ENCODE measurements around the gene OR51D1.

OR51D1 gene, protein sequence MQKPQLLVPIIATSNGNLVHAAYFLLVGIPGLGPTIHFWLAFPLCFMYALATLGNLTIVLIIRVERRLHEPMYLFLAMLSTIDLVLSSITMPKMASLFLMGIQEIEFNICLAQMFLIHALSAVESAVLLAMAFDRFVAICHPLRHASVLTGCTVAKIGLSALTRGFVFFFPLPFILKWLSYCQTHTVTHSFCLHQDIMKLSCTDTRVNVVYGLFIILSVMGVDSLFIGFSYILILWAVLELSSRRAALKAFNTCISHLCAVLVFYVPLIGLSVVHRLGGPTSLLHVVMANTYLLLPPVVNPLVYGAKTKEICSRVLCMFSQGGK

DNA sequence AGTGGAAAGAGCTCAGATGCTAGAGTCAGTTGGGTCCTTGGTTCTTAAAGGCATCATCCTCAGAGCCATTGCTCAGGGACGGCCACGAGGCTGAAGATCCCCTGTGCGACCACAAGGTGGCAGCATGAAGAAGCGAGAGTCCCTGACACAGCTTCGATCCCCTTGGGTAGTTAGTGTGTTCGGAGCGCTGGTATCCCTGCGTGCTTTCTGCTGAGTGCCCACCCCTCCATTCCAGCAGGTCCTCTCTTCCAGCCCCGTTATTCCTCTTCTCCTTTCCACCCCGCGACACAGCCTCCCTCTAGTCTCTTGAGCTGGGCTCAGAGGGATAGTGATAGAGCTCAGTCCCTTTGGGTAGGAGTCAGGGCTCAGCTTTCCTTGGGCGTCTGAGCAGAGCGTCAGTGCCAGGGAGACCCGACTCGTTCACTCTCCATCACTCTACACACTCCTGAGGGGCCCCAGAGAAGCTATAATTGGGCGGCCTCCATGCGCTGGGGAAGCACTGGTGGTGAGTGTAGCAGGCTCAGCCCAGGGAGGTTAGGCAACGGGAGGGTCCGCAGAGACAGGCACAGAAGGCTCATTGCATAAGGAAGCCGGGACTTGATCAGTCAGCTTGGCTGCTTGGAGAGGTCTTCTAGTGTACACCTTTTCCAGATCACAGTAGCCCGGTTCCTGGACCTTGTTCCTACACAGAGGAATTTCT, at the start of gene OR51D1:
Gene OR51D1, plus strand, starts transcription at position 516 of the 700 bp plus-strand sequence. CDS start 2,314 bp downstream, outside the sequence.
- in situ Hi-C loops (cut with HindIII; ENCODE audit: low sequenced_read_pairs) = no loop called here

DNA sequence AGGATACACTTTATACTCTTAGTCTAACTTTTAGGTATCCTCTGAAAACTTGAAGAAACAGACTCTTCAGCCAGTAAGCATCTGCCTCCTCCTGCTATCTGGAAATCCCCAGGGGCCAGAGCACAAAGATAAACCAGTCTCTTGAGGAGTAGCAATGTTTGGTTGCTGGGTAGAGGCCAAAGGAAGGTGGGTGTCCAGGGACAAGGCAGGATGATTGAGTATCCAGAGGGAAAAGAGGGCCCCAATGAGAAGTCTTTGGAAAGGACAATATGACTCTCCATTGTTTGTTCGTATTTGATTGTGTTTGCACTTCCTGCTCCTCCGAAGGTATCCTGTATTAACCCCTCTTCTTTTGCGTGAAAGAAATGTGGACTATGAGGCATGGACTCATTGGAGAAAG, 48.3 kb upstream of the OR51D1 start:
- in situ Hi-C loops (cut with HindIII; ENCODE audit: low sequenced_read_pairs) = no loop called here

DNA sequence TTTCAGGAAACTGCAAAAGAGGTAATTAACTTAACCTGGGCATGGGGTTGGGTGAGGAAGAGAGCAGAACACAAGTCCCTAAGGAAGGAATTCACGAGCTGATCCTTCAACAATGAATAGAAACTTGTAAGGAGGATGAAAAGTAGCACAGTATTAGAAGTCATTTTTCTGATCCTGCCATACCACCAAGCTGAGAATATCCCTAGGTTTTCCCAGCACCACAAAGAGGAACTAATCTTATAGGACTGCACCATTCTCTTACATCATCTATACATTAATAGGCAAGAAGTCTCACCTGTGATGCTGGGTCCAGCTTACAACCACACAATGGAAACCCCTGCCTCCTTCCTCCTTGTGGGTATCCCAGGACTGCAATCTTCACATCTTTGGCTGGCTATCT, 43.5 kb upstream of the OR51D1 start, which contains the start of gene OR52I1:
Gene OR52I1, plus strand, starts transcription at position 301 of the 400 bp plus-strand sequence. Its CDS starts 0 bp downstream, at position 301.
- in situ Hi-C loops (cut with HindIII; ENCODE audit: low sequenced_read_pairs) = no loop called here

DNA sequence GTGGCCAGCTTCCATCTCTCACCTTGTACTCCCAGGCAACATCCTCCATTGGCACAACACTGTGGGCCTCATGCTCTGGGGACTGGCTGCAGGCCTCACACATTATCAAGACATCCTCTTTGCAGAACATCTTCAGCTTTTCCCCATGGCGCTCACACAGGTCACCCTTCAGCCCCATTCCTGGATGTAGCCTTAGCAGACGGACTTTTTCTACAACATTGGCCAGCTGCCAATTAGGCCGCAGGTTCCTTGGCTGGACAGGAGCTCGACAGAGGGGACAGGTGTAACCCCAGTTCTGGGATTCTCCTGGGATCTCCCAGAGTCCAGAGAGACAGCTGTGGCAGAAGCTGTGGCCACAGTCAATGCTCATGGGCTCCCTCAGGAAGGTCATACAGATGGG, 32.2 kb upstream of the OR51D1 start:
- in situ Hi-C loops (cut with HindIII; ENCODE audit: low sequenced_read_pairs) = no loop called here

DNA sequence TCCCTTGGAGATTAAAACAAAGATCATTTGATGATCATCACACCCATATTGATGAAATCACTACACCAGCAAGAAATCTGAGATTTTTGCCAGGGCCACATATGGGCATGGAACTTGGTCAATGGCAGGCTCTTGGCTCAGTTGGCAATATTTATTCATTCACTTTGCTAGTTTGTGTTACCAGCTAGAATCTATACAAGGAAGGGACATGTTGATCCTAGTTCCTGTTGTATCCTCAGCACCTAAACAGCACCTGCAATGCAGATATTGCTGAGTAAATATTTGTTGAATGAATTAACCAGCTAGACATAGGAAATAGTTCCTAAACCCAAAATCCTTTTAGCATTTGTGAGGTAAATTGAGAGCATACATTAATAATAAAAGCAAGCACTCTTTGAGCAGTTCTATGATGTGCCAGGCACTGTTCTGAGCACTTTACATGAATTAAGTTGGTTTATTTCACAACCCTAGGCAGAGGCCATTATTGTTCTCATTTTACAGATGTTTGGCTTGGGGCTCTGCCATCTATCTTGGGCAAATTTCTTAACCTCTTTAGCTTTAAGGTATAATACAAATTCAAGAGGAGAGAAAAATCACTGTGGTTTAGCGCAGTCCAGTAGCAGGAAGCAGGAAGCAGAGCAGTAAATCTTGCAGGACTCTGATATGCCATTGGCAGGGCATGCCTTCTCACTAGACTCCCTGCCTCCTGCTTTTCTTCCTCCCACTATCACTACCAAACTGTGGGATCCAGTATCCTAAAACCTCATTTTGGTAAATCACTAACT, 30.9 kb upstream of the OR51D1 start:
- in situ Hi-C loops (cut with HindIII; ENCODE audit: low sequenced_read_pairs) = no loop called here

DNA sequence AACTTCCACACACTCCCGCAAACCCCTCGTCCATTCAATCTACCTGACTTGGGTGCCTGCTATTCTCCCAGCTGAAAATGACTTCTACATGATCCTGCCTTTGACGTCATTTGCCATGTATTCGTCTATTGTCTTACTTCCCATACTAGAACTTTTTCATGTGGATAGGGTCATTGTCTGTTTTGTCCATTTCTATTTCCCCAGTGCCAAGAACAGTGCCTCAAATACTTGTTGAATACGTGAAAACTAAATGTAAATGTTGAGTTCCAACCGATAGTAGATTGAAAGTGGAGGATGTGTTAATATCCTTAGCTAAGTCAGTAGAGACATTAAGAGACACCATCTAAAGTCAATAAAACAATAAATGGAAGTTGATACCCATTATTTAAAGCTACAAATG, 30.2 kb upstream of the OR51D1 start:
- in situ Hi-C loops (cut with HindIII; ENCODE audit: low sequenced_read_pairs) = no loop called here

DNA sequence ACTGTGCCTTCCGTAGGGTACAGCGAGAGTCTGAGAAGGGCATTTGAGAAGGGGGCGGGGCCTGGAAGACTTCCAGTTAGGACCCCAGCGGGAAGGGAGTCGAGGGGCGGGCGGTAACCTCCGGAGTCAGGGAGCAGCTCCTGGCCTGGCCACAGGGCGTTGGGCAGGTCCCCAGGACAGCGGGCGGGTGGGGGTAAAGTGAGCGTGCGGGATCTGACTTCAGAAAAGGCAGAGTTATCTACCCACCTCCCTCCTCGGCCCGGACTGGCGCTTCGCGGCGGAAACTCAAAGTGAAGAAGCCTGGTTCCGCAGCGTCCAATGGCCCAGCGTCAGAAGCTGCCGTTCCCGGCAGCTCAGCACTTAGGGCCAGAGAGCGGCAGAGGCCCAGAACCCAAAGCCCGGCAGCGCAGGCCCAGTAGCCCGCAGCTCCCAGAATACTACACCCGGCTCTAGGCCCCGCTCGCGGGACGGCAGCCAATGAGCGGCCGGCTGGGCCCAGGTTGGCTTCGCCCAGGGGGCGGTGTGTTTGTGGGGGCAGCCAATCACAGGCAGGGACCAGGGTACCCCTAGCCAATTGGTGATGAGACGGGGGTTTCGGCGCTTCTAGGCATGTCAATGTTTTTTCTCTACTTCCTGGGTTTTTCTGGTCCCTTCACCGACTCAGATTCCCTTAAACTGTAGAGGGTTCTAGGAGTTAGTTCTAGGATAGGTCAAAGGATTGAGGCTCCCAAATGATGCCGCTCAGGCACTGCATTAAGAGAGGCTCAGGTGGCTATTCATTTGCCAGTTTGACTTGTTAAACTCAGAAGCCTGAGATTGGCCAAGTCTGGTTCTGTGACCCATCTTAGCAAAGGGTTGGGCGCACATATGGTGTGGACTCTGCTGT, 29.3 kb upstream of the OR51D1 start, which contains the start of gene TRIM68:
Gene TRIM68, minus strand, starts transcription at position 451 of the 886 bp plus-strand sequence. CDS start 2,727 bp downstream, outside the sequence.
- in situ Hi-C loops (cut with HindIII; ENCODE audit: low sequenced_read_pairs) = no loop called here

DNA sequence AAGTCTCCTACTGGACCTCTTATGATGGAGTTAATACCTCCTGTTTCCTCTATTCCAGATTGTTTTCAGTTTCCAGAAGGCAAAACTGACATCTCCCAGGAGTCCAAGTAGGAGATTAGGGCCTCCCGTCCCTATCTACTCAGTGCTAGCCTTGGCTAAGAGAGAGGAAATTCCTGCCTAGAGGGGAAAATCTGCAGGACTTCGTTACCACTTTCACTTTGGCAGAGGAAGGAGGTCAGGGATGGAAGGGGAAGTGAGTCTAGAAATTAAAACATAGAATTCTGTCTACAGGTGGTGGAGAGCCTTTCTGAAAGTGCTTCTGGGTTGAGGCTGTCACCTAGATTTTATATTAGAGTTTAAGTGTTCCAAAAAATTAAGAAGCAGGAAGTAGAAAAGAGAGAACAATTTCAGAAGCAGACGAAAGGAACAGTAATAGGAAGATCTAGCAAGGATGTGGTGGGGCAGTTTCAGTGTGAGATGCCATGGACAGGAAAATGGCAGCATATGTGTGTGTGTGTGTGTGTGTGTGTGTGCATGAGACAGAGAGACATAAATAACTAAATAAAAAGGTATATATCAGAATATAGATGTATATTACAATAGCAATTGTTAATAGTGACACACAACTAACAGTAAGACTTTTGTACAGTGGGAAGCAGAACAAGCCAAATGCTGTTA, 26.9 kb upstream of the OR51D1 start:
- in situ Hi-C loops (cut with HindIII; ENCODE audit: low sequenced_read_pairs) = no loop called here

DNA sequence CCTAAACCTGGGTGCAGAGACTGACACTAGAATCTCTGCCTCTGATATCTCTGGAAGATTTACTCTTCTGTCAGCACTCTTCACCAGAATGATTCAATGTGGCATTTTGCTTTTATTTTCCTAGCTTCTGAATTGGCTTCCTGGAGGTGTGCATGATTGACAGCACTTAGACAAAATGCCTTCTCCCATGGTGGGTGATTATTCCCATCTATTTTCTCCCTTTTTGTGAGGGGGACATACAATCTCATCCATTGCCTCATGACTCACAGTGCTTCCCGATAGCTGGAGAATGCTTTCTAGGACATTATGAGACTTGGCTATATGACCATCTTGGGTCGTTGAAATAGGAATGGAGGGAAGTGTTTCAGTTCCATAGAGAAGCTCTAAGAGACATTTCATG, 25.3 kb upstream of the OR51D1 start:
- in situ Hi-C loops (cut with HindIII; ENCODE audit: low sequenced_read_pairs) = no loop called here

DNA sequence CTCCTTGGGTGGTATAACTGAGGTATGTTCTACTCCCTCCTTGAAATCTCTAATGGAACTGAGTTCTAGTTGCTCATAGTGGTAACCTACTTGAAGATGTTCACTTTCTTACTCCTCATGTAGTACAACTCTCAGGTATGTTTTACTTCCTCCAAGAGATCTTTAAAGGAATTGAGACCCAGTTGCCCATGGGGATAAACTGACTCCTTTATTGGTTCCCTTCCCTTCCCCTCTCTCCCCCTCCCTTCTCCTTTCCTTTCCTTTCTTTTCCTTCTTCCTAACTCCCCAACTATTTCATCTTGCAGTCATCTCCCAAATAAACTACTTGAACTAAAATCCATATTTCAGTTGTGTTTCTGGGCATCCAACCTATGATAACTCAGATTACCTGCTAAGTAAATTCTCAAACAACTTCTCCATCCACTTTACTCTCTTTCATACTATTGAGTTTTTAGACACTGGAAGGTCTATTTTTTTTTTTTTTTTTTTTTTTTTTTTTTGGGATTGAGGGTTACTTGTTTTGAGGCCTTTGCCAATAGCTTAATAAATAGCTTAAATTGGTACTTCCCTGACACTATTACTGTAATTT, 21.3 kb upstream of the OR51D1 start:
- in situ Hi-C loops (cut with HindIII; ENCODE audit: low sequenced_read_pairs) = no loop called here

DNA sequence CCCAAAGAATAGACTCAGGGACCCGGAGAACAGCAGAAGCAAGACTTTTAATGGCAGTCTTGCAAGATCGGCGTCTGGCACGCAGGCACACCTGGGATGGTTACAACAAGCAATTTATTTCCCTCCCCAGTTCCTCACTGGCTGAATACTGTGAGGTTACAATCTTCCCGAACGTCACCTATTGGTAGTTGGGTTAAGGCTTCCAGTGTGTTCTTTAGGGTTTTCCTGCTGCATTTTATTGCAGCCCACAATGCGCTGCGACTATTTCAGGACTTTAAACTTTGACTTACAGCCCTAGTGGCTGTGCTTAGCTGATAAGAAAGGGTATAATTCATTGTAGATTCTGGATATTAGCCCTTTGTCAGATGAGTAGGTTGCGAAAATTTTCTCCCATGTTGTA, 17.8 kb upstream of the OR51D1 start:
- in situ Hi-C loops (cut with HindIII; ENCODE audit: low sequenced_read_pairs) = no loop called here

DNA sequence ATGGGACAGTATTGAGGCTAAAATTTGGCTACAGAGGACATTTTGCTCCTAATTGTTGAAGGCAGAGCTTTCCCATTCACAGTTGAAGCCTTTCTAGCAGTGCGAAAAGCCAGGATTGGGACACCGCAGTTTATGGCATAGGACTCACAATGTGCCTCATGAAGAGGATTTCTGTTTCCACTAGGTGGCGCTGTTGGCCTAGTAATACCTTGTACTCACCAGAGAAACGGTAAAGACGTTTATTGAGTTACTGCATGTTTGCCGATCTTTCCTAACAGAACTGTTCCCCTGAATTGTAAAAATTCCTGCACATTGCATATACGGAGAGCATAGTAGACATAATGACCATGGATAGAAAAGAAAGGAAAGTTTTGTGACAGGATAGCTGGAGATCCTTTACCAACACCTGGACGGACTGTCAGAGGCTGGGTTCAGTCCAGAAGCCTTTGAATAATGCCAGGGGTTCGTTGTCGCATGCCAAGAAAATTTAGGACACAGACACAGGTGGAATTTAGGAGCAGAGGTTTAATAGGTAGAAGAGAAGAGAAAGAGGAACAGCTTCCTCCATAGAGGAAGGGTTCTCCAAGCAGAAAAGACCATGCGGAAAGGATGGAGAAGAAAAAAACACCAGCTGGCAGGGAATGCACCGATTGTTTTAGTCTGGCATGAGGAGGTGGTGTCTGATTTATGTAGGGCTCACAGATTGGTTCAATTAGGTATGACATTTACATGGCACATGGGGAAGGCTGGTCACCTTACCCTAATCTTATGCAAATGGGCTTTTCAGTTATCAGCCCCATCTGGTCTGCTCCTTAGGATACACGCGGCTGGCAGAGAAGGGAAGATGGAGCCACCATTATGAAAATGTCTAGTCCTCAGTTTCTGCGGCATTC, 10.8 kb upstream of the OR51D1 start:
- in situ Hi-C loops (cut with HindIII; ENCODE audit: low sequenced_read_pairs) = no loop called here

DNA sequence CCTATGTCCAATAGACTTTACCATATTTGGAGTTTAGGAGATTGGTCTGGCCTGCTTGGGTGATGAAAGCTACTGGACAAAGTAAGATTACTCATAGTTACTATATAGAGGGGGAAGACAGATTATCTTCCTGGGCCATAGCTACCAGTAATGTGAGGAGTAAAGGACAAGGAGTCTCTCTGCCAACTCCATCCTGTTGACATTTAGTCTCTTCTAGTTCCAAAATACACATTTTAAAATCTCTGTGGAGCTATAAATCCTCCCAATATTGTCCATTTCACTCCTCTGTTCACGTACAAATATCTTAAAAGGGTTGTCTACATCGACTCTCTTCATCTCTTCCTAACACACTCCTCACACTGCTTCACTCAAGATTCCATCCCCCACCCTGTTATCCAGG, 1.1 kb upstream of the OR51D1 start:
- in situ Hi-C loops (cut with HindIII; ENCODE audit: low sequenced_read_pairs) = no loop called here

DNA sequence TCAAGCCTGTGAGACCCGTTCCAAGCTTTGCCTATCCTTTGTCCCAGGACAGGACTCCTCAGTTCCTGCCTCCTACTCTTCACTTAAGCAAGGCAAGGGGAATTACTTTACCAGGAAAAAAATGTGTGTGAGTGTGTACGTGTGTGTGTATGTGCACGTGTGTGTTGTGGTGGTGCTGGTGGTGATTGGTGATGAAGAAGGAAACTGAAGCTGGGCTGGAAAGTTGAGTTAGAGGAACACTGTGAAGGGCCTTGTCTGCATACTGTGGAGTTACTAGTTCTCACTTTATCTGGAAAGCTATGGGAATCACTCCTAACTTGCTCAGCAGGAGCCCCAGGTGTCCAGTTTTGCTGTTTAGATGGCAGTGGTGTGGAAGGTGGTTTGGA, 378 bp downstream of the OR51D1 start:
- in situ Hi-C loops (cut with HindIII; ENCODE audit: low sequenced_read_pairs) = no loop called here

DNA sequence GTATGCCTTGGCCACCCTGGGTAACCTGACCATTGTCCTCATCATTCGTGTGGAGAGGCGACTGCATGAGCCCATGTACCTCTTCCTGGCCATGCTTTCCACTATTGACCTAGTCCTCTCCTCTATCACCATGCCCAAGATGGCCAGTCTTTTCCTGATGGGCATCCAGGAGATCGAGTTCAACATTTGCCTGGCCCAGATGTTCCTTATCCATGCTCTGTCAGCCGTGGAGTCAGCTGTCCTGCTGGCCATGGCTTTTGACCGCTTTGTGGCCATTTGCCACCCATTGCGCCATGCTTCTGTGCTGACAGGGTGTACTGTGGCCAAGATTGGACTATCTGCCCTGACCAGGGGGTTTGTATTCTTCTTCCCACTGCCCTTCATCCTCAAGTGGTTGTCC, 2.7 kb downstream of the OR51D1 start:
- in situ Hi-C loops (cut with HindIII; ENCODE audit: low sequenced_read_pairs) = no loop called here

DNA sequence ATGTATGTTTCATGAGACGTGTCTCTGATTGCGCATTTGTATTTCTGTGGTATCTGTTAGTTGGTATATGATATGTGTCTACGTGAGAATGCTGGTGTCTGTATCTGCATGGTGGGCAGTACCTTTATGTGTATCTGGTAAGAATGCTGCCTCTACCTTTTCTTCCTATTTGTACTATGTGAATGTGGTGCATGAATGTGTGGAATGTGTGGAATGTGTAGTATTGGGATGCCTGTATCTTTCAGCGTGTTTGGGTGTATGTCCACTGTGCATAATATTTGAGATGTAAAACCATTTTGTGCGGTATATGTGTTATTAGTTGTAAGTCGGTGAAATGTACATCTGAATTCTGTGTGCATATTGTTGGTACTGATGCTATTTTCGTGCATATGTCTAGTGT, 4.2 kb downstream of the OR51D1 start:
- in situ Hi-C loops (cut with HindIII; ENCODE audit: low sequenced_read_pairs) = no loop called here

DNA sequence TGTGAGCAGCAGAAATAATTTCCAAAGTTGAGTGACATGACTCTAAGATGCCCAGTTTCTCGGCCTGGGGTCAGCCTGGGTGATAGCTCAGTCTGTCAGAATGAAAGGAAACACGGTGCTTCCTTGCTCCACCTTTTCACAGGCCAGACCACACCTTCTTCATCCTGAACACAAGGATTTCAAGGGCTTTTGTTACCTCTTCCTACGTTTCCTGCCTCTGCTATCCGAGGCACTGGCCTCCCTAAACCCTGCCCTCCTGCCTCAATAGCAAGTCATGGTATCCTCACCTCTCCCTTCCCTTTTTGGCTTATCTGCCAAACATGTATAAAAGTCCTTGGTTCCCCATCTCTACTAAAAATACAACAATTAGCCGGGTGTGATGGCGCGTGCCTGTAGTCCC, 4.8 kb downstream of the OR51D1 start:
- in situ Hi-C loops (cut with HindIII; ENCODE audit: low sequenced_read_pairs) = no loop called here

DNA sequence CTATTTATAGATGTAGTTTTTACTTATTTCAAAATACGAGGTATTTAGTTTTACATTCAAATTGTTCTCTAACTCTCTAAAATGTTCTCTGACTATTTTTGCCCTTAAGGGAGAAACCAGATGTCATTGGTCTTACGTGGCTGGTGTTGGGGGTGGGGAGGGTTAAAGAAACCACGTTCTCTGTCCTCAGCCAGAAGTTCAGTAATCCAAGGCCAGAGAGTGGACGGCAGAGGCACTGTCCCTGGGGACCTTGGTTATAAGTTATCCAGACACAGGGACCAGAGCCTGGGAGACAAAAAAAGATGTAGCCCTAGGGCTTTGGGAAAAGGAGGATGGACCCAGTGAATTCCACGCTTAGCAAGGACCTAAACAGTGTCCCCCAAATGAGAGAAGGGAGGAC, 5.8 kb downstream of the OR51D1 start:
- in situ Hi-C loops (cut with HindIII; ENCODE audit: low sequenced_read_pairs) = no loop called here

DNA sequence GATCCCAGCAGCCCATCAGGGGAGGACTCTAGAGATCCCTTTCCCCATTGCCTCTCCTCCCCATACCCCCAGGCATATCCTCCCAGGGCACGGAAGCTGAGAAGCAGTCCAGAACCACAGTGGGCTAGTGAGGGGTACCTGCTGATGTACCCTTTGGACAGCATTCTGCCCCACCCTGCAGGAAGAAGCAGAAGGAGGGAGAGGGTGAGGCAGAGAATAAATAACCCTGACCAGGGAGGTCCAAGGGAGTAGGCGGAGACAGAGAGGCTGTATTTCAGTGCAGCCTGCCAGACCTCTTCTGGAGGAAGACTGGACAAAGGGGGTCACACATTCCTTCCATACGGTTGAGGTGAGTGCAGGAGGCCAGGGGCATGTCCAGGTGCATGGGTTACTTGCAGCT, 6.4 kb downstream of the OR51D1 start, which contains the start of gene OR51E1:
Gene OR51E1, plus strand, starts transcription at position 301 of the 400 bp plus-strand sequence. CDS start 8,545 bp downstream, outside the sequence.
- in situ Hi-C loops (cut with HindIII; ENCODE audit: low sequenced_read_pairs) = no loop called here

All from endothelial cell of hepatic sinusoid (primary cell).